GM23338 (cell line): ENCODE measurements around the gene TECTA.

Experiments
- CTCF ChIP-seq, 2 experiments: fragments of 200-600 bp in 1 of 2; sonication (generic) in 1 of 2; conservative IDR thresholded peaks; 2 replicates each; pipeline versions ENCODE4 v1.5.1 to v1.6.1; 2016 to 2017; ENCODE audit warnings: antibody characterized with exemption in 2 of 2, low read depth in 2 of 2, mild to moderate bottlenecking in 2 of 2, moderate library complexity in 1 of 2
- POLR2AphosphoS5 ChIP-seq: IDR thresholded peaks from 2 replicates; pipeline ENCODE4 v1.6.1; 2016; ENCODE audit warnings: antibody characterized with exemption, low read depth
- REST ChIP-seq: IDR thresholded peaks from one replicate; pipeline ENCODE4 v1.6.1; 2018; ENCODE audit warnings: antibody characterized with exemption; ENCODE audit not compliant: unreplicated experiment

- TF ChIP-seq POLR2AphosphoS5: no peak
- TF ChIP-seq REST: no peak
- no peak for TF ChIP-seq CTCF (conservative IDR thresholded peaks at IDR 0.05; ENCODE audit: low read depth in 2 of 2)
Measured at GRCh38 chr11:121067026-121067425, 34.0 kb upstream of the TECTA start.
